ENCODE measurements around the gene MFAP3.

DNA sequence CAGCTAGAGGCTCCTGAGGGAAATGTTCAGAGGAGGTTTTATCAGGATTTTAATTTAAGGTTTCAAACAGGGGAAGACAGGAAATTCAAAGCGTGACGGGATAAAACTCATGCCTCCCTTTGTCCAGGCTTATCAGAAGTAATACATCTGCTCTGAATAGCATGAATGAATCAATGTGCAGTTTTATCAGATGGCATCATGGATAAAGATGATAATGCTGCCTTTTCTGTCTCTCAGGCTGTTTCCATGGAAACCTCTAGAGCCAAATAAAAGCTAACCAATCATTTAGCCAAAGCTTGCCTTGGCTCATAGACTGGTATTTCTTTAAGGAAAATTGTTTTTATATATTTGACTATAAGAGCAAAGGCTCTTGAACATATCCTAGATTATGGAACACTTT, 16.4 kb downstream of the MFAP3 start:
- TF ChIP-seq TAF1 (IDR thresholded peaks at IDR 0.05; ENCODE audit: borderline replicate concordance, low read depth, low read length) (no peak), POLR2AphosphoS5 (IDR thresholded peaks at IDR 0.05; ENCODE audit: low read depth, low read length) (no peak)
